ENCODE data around the gene DUSP7.
A peak's percentile ranks its signal among the peaks of the same experiment; 100 is the strongest.

The DUSP7 gene

DNA sequence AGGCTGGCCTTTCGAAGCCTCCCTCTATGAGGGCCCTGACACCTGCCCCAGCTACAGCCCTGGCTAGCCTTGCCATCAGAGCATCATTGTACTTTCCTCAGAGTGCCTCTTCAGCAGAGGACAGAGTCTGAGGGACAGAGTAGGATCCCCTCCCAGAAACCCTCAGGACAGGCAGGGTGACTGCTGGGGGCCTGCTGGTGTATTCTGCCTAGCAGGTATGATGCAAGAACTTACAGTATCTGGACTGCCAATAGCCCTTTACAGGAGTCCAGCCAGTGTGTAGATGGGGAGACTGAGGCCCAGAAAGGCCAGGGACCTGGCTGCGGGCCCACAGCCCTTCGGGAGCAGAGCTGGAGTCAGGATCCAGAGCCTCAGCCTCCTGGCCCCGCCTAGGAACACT is 19.1 kb downstream of the DUSP7 start:
- no peak overlapping the region for H3K18ac ChIP-seq (ENCODE audit: low read depth in 1 of 2, low read length in 2 of 2)
- H3K36me3 ChIP-seq (ENCODE audit: control insufficient read depth in 1 of 2, insufficient read depth in 2 of 2, low read depth in 1 of 2, low read length in 2 of 2) = no peaks in the 10 kb centered on the region
- no peak overlapping the region for H4K8ac ChIP-seq (ENCODE audit: low read length)
- H3K23ac ChIP-seq (ENCODE audit: low read length in 2 of 2) = no peak overlapping the region
- no peak overlapping the region for H4K91ac ChIP-seq (ENCODE audit: low read length)
- no peak overlapping the region for H3K4me3 ChIP-seq (ENCODE audit: insufficient read depth in 1 of 2, low read depth in 1 of 2, low read length in 2 of 2)
- H2BK120ac ChIP-seq (ENCODE audit: low read depth, low read length) = no peak overlapping the region
- no peak overlapping the region for H2AFZ ChIP-seq (ENCODE audit: low read depth, low read length)
- H3K14ac ChIP-seq (ENCODE audit: low read length in 2 of 2) = no peak overlapping the region
- no peaks in the 10 kb centered on the region for H3K79me1 ChIP-seq (replicated peaks; ENCODE audit: low read length, poor library complexity, severe bottlenecking)
- peaks cover 2% of the 10 kb centered on the region for H3K4me1 ChIP-seq (ENCODE audit: control insufficient read depth, insufficient read depth, low read depth, low read length)
- no peak overlapping the region for H3K27ac ChIP-seq (ENCODE audit: low read length, poor library complexity, severe bottlenecking)
- no peak overlapping the region for H3K9ac ChIP-seq (ENCODE audit: low read length)
- H3K9me3 ChIP-seq (ENCODE audit: control insufficient read depth, low read length) = peaks cover 2% of the 10 kb centered on the region
- no peak overlapping the region for H3K4ac ChIP-seq (ENCODE audit: low read depth in 1 of 2, low read length in 2 of 2)
- no peak overlapping the region for H2BK5ac ChIP-seq (ENCODE audit: low read depth, low read length, poor library complexity, severe bottlenecking)
- DNase-seq = no peak
- no peak overlapping the region for H2BK15ac ChIP-seq (ENCODE audit: low read depth, poor library complexity, severe bottlenecking)
- peaks cover 0 to 11% of the 10 kb centered on the region in 2 experiments for H3K27me3 ChIP-seq (ENCODE audit: control insufficient read depth in 1 of 2, insufficient read depth in 1 of 2, low read length in 2 of 2)
- WGBS = 85% methylated on average over 3 of the region's 4 CpGs
- H2AK5ac ChIP-seq (ENCODE audit: low read length, severe bottlenecking) = no peak overlapping the region
- no peak overlapping the region for H3K4me2 ChIP-seq (ENCODE audit: low read length, poor library complexity, severe bottlenecking)
- H2BK12ac ChIP-seq (ENCODE audit: low read length in 2 of 2) = no peak overlapping the region

DNA sequence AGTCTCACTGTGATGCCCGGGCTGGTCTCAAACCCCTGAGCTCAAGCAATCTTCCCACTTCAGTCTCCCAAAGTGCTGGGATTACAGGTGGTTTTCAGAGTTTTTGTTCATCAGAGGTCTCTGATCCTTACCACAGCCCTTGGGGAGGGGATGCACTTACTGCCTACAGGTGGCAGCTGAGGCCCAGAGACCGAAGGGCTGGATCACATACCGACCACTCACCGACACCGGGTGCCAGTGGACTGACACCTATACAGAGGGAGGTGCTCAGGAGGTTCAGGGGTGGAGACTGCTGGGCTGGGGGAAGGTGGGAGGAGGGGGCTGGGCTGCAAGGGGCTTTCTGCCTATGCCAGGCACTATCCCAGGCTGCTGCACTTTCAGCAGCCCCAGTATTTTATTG is 19.5 kb downstream of the DUSP7 start:
- H3K23ac ChIP-seq (ENCODE audit: low read length in 2 of 2) = no peak overlapping the region
- H3K79me1 ChIP-seq (replicated peaks; ENCODE audit: low read length, poor library complexity, severe bottlenecking) = no peaks in the 10 kb centered on the region
- H2AK5ac ChIP-seq (ENCODE audit: low read length, severe bottlenecking) = no peak overlapping the region
- no peaks in the 10 kb centered on the region for H3K36me3 ChIP-seq (ENCODE audit: control insufficient read depth in 1 of 2, insufficient read depth in 2 of 2, low read depth in 1 of 2, low read length in 2 of 2)
- H3K27ac ChIP-seq (ENCODE audit: low read length, poor library complexity, severe bottlenecking) = no peak overlapping the region
- H2BK5ac ChIP-seq (ENCODE audit: low read depth, low read length, poor library complexity, severe bottlenecking) = no peak overlapping the region
- 6% methylated on average over 4 of the region's 5 CpGs for WGBS
- H4K8ac ChIP-seq (ENCODE audit: low read length) = no peak overlapping the region
- no peak overlapping the region for H3K9ac ChIP-seq (ENCODE audit: low read length)
- no peak overlapping the region for H3K4me3 ChIP-seq (ENCODE audit: insufficient read depth in 1 of 2, low read depth in 1 of 2, low read length in 2 of 2)
- H2BK15ac ChIP-seq (ENCODE audit: low read depth, poor library complexity, severe bottlenecking) = no peak overlapping the region
- H2BK12ac ChIP-seq (ENCODE audit: low read length in 2 of 2) = no peak overlapping the region
- DNase-seq = no peak
- no peak overlapping the region for H2BK120ac ChIP-seq (ENCODE audit: low read depth, low read length)
- no peak overlapping the region for H2AFZ ChIP-seq (ENCODE audit: low read depth, low read length)
- H3K18ac ChIP-seq (ENCODE audit: low read depth in 1 of 2, low read length in 2 of 2) = no peak overlapping the region
- H3K4me2 ChIP-seq (ENCODE audit: low read length, poor library complexity, severe bottlenecking) = no peak overlapping the region
- H3K4ac ChIP-seq (ENCODE audit: low read depth in 1 of 2, low read length in 2 of 2) = no peak overlapping the region
- H3K27me3 ChIP-seq (ENCODE audit: control insufficient read depth in 1 of 2, insufficient read depth in 1 of 2, low read length in 2 of 2) = peaks cover 0 to 11% of the 10 kb centered on the region in 2 experiments
- peaks cover 4% of the 10 kb centered on the region for H3K9me3 ChIP-seq (ENCODE audit: control insufficient read depth, low read length)
- H3K4me1 ChIP-seq (ENCODE audit: control insufficient read depth, insufficient read depth, low read depth, low read length) = peaks cover 2% of the 10 kb centered on the region
- no peak overlapping the region for H4K91ac ChIP-seq (ENCODE audit: low read length)
- no peak overlapping the region for H3K14ac ChIP-seq (ENCODE audit: low read length in 2 of 2)

- 92% methylated on average over 5 of the region's 5 CpGs for WGBS
- no peak overlapping the region for H2AK5ac ChIP-seq (ENCODE audit: low read length, severe bottlenecking)
- H3K23ac ChIP-seq (ENCODE audit: low read length in 2 of 2) = no peak overlapping the region
Measured at GRCh38 chr3:52036222-52036694, 20.1 kb downstream of the DUSP7 start.

DNA sequence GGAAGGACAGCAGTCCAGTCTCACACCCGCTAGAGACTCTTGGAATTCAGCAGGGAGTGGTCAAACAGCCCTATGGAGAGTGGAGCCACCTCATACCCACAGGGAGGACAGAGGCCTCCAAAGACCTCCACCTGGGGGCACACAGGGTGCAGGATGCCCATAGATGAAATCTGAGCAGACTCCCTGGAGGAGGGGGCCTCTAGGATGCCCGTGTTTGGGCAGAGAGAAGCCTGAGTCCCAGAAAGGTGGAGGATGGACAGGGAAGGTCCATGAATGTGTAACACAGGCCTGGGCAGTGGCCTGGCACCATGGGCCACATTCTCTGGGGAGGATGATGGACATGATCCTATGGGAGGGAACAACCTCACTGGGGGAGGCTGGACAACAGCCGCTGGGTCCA is 21.7 kb downstream of the DUSP7 start:
- Histone ChIP-seq H2BK12ac (ENCODE audit: low read length in 2 of 2) (no peak overlapping the region), H2AK5ac (ENCODE audit: low read length, severe bottlenecking) (no peak overlapping the region), H2BK15ac (ENCODE audit: low read depth, poor library complexity, severe bottlenecking) (no peak overlapping the region), H3K27ac (ENCODE audit: low read length, poor library complexity, severe bottlenecking) (no peak overlapping the region), H4K8ac (ENCODE audit: low read length) (no peak overlapping the region), H3K9ac (ENCODE audit: low read length) (no peak overlapping the region), H3K4me1 (ENCODE audit: control insufficient read depth, insufficient read depth, low read depth, low read length) (peaks cover 2% of the 10 kb centered on the region), H3K18ac (ENCODE audit: low read depth in 1 of 2, low read length in 2 of 2) (no peak overlapping the region), H3K36me3 (ENCODE audit: control insufficient read depth in 1 of 2, insufficient read depth in 2 of 2, low read depth in 1 of 2, low read length in 2 of 2) (no peaks in the 10 kb centered on the region), H3K9me3 (ENCODE audit: control insufficient read depth, low read length) (peaks cover 4% of the 10 kb centered on the region), H3K4me2 (ENCODE audit: low read length, poor library complexity, severe bottlenecking) (no peak overlapping the region), H3K27me3 (ENCODE audit: control insufficient read depth in 1 of 2, insufficient read depth in 1 of 2, low read length in 2 of 2) (peaks cover 0 to 6% of the 10 kb centered on the region in 2 experiments), H3K4ac (ENCODE audit: low read depth in 1 of 2, low read length in 2 of 2) (no peak overlapping the region), H3K14ac (ENCODE audit: low read length in 2 of 2) (no peak overlapping the region), H2BK5ac (ENCODE audit: low read depth, low read length, poor library complexity, severe bottlenecking) (no peak overlapping the region), H3K79me1 (replicated peaks; ENCODE audit: low read length, poor library complexity, severe bottlenecking) (no peaks in the 10 kb centered on the region), H2AFZ (ENCODE audit: low read depth, low read length) (no peak overlapping the region), H3K23ac (ENCODE audit: low read length in 2 of 2) (no peak overlapping the region), H3K4me3 (ENCODE audit: insufficient read depth in 1 of 2, low read depth in 1 of 2, low read length in 2 of 2) (no peak overlapping the region), H4K91ac (ENCODE audit: low read length) (no peak overlapping the region), H2BK120ac (ENCODE audit: low read depth, low read length) (no peak overlapping the region)
- WGBS = 86% methylated on average over 3 of the region's 3 CpGs
- no peak for DNase-seq

More at GRCh38 chr3:52036222-52036694, 20.1 kb downstream of the DUSP7 start:
- no peak for DNase-seq
- Histone ChIP-seq H2BK15ac (ENCODE audit: low read depth, poor library complexity, severe bottlenecking) (no peak overlapping the region), H3K9ac (ENCODE audit: low read length) (no peak overlapping the region), H4K91ac (ENCODE audit: low read length) (peak overlapping the region; percentile 21), H3K4me3 (ENCODE audit: insufficient read depth in 1 of 2, low read depth in 1 of 2, low read length in 2 of 2) (no peak overlapping the region), H3K27me3 (ENCODE audit: control insufficient read depth in 1 of 2, insufficient read depth in 1 of 2, low read length in 2 of 2) (peaks cover 0 to 11% of the 10 kb centered on the region in 2 experiments), H3K79me1 (replicated peaks; ENCODE audit: low read length, poor library complexity, severe bottlenecking) (no peaks in the 10 kb centered on the region), H3K4ac (ENCODE audit: low read depth in 1 of 2, low read length in 2 of 2) (no peak overlapping the region), H2BK120ac (ENCODE audit: low read depth, low read length) (no peak overlapping the region), H3K27ac (ENCODE audit: low read length, poor library complexity, severe bottlenecking) (no peak overlapping the region), H3K9me3 (ENCODE audit: control insufficient read depth, low read length) (peaks cover 4% of the 10 kb centered on the region), H4K8ac (ENCODE audit: low read length) (no peak overlapping the region), H3K36me3 (ENCODE audit: control insufficient read depth in 1 of 2, insufficient read depth in 2 of 2, low read depth in 1 of 2, low read length in 2 of 2) (no peaks in the 10 kb centered on the region), H2AFZ (ENCODE audit: low read depth, low read length) (no peak overlapping the region), H3K18ac (ENCODE audit: low read depth in 1 of 2, low read length in 2 of 2) (no peak overlapping the region), H2BK5ac (ENCODE audit: low read depth, low read length, poor library complexity, severe bottlenecking) (no peak overlapping the region), H2BK12ac (ENCODE audit: low read length in 2 of 2) (no peak overlapping the region), H3K14ac (ENCODE audit: low read length in 2 of 2) (no peak overlapping the region), H3K4me2 (ENCODE audit: low read length, poor library complexity, severe bottlenecking) (no peak overlapping the region), H3K4me1 (ENCODE audit: control insufficient read depth, insufficient read depth, low read depth, low read length) (peaks cover 2% of the 10 kb centered on the region)

All from mesenchymal stem cell (in vitro differentiated cells and primary cell).